ENCODE data around the gene RNF26. TPM values are rescaled to one million over a fixed set of nuclear protein-coding genes. Genes with fewer than 3 reads are reported as not detected.
A peak's percentile ranks its signal among the peaks of the same experiment; 100 is the strongest.

The RNF26 gene
- total and polyA plus RNA-seq, 10 of the 15 experiments (the other 5 are each of a cell fraction or from before 2014, with no cell fraction given), result 2.8 to 54.5 (median 17.7) TPM

DNA sequence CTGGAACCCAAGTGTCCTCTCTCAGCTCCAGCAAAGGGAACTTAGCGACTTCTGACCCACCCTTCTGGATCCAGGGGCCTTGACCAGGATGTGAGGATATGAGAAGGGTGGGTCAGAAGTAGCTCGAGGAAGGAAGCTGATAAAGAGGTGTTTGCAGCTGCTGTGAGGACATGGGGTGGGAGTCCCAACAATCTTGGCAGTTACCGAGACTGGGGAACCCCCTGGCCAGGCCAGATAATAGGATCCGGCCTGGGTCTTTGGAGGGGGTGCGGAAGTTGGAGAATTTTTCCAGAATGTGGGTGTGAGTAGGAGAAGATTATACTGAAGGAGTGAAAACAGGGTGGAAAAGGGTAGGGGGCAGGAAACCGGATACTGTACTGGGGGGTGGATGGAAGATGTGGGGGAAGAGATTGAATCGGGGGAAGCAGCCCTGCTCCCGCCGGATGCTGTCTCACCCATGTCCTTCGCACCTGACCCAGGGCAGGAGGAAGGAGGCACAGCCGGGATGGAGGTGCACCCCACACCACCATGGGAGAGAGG is 14.6 kb upstream of the RNF26 start:
- RAD21 ChIA-PET (ENCODE audit: unreplicated experiment), result interaction anchor here (0.7 to 1.2 kb wide), 3 partner anchors 11 to 60 kb away, joined by 3 to 5 read pairs (median 3); no protein-coding TSS in a partner anchor
- CTCF ChIA-PET, result interaction anchor here (0.9 to 5.6 kb wide), 6 partner anchors 14 to 150 kb away, joined by 3 to 88 read pairs (median 6); partner anchors contain the start of genes CBL and RNF26
- ATAC-seq (no peak), FAIRE-seq (no peak), DNase-seq (ENCODE audit: low read depth, low spot score) (no peak)
- Histone ChIP-seq H3K4me3 (no peak overlapping the region), H3K27ac (ENCODE audit: control insufficient read depth, insufficient read depth) (peak overlapping the region; percentile 58), H3K9ac (ENCODE audit: control insufficient read depth, insufficient read depth, low read length) (no peak overlapping the region; the same call in 1 of the 2 replicates), H4K20me1 (ENCODE audit: control insufficient read depth, insufficient read depth) (no peaks in the 10 kb centered on the region), H2AFZ (ENCODE audit: control insufficient read depth, low read depth, low read length) (no peak overlapping the region), H3K9me3 (replicated peaks; ENCODE audit: control insufficient read depth, insufficient read depth, low read length) (no peaks in the 10 kb centered on the region), H3K36me3 (ENCODE audit: control insufficient read depth in 2 of 2, insufficient read depth in 2 of 2, low read length in 1 of 2) (no peaks in the 10 kb centered on the region), H3K4me1 (ENCODE audit: control insufficient read depth, insufficient read depth, low read length) (peaks cover 48% of the 10 kb centered on the region), H3K4me2 (ENCODE audit: control insufficient read depth, insufficient read depth) (0 out of 2 replicates have a peak overlapping the region, but pooled peaks have one; percentile 50), H3K79me2 (ENCODE audit: control insufficient read depth, insufficient read depth, low read length) (no peaks in the 10 kb centered on the region), H3K27me3 (replicated peaks in 1 of 2; ENCODE audit: control insufficient read depth in 2 of 2, insufficient read depth in 2 of 2, low read length in 1 of 2) (peaks cover 1 to 15% of the 10 kb centered on the region in 2 experiments; a peak in 3 of 4 replicates)
- POLR2A ChIA-PET, result interaction anchor here (0.8 to 1.7 kb wide), 4 partner anchors 14 to 60 kb away, joined by 3 to 7 read pairs (median 4); partner anchors contain the start of gene RNF26
- SMC1A ChIA-PET (ENCODE audit: uncharacterized antibody, unreplicated experiment), result no interaction called here
- 23% methylated on average over 10 of the region's 11 CpGs for WGBS (ENCODE audit: insufficient coverage, insufficient replicate concordance, low lambda C conversion rate, missing lambda C conversion rate)
- intact Hi-C loops (cut with micrococcal nuclease; ENCODE audit: unreplicated experiment), result loop anchor here (5.0 kb wide), 4 partner anchors 112 to 392 kb away; partner anchors contain the start of genes ABCG4, BCL9L, CBL and NLRX1
- in situ Hi-C loops (cut with MboI), result no loop called here
- TF ChIP-seq IRF4 (IDR thresholded peaks at IDR 0.05; ENCODE audit: low read depth, low read length) (no peak), POU2F2 (IDR thresholded peaks at IDR 0.05; ENCODE audit: borderline replicate concordance, low read depth, low read length) (no peak), YBX1 (IDR thresholded peaks at IDR 0.05) (no peak), SPI1 (IDR thresholded peaks at IDR 0.05; ENCODE audit: borderline replicate concordance, insufficient read depth, low read depth, low read length) (no peak), HDAC2 (IDR thresholded peaks at IDR 0.05) (no peak)
- no TSS peak for BruUV-seq (replicated peaks)

- peak overlapping the region; percentile 86 for H3K4me2 ChIP-seq (ENCODE audit: control insufficient read depth, insufficient read depth)
- in situ Hi-C loops (cut with MboI), result no loop called here
- WGBS (ENCODE audit: insufficient coverage, insufficient replicate concordance, low lambda C conversion rate, missing lambda C conversion rate), result 0% methylated on average over 8 of the region's 17 CpGs
- POLR2A ChIA-PET, result interaction anchor here (0.6 to 3.0 kb wide), 6 partner anchors 18 to 301 kb away, joined by 3 to 20 read pairs (median 4); partner anchors contain the start of genes C2CD2L and CBL
- no TSS peak for BruUV-seq (replicated peaks)
- peak overlapping the region; percentile 84 for H3K9ac ChIP-seq (ENCODE audit: control insufficient read depth, insufficient read depth, low read length)
- ATAC-seq (no peak), FAIRE-seq (no peak), DNase-seq (ENCODE audit: low read depth, low spot score) (no peak)
- no peaks in the 10 kb centered on the region for H3K9me3 ChIP-seq (replicated peaks; ENCODE audit: control insufficient read depth, insufficient read depth, low read length)
- CTCF ChIA-PET, result interaction anchor here (0.7 to 5.6 kb wide), 18 partner anchors 11 to 290 kb away, joined by 3 to 88 read pairs (median 7); partner anchors contain the start of genes CBL, NLRX1, RNF26 and SLC37A4
- peaks cover 47% of the 10 kb centered on the region for H3K4me1 ChIP-seq (ENCODE audit: control insufficient read depth, insufficient read depth, low read length)
- H2AFZ ChIP-seq (ENCODE audit: control insufficient read depth, low read depth, low read length), result peak overlapping the region; percentile 95
- peak overlapping the region; percentile 77 for H3K27ac ChIP-seq (ENCODE audit: control insufficient read depth, insufficient read depth)
- H3K4me3 ChIP-seq, result peak overlapping the region; percentile 79
- H3K27me3 ChIP-seq (replicated peaks in 1 of 2; ENCODE audit: control insufficient read depth in 2 of 2, insufficient read depth in 2 of 2, low read length in 1 of 2), result peaks cover 1 to 15% of the 10 kb centered on the region in 2 experiments; a peak in 3 of 4 replicates
- H3K36me3 ChIP-seq (ENCODE audit: control insufficient read depth in 2 of 2, insufficient read depth in 2 of 2, low read length in 1 of 2), result no peaks in the 10 kb centered on the region
- H4K20me1 ChIP-seq (ENCODE audit: control insufficient read depth, insufficient read depth), result no peaks in the 10 kb centered on the region
- SMC1A ChIA-PET (ENCODE audit: uncharacterized antibody, unreplicated experiment), result interaction anchor here (0.6 to 1.2 kb wide), 2 partner anchors 22 to 199 kb away, joined by 3 read pairs; partner anchors contain the start of gene HINFP
- H3K79me2 ChIP-seq (ENCODE audit: control insufficient read depth, insufficient read depth, low read length), result no peaks in the 10 kb centered on the region
- RAD21 ChIA-PET (ENCODE audit: unreplicated experiment), result interaction anchor here (0.7 to 4.5 kb wide), 8 partner anchors 18 to 269 kb away, joined by 3 to 26 read pairs (median 5); partner anchors contain the start of genes CBL and DPAGT1
- intact Hi-C loops (cut with micrococcal nuclease; ENCODE audit: unreplicated experiment), result loop anchor here (5.0 kb wide), 4 partner anchors 113 to 393 kb away; partner anchors contain the start of genes ABCG4, BCL9L, CBL and NLRX1
- TF ChIP-seq CEBPZ (IDR thresholded peaks at IDR 0.05; ENCODE audit: low read depth, low read length), result no peak
- TF ChIP-seq TCF3 (IDR thresholded peaks at IDR 0.05; ENCODE audit: borderline replicate concordance, insufficient read depth, low read depth, low read length), result no peak
- TF ChIP-seq, protein P1, sequence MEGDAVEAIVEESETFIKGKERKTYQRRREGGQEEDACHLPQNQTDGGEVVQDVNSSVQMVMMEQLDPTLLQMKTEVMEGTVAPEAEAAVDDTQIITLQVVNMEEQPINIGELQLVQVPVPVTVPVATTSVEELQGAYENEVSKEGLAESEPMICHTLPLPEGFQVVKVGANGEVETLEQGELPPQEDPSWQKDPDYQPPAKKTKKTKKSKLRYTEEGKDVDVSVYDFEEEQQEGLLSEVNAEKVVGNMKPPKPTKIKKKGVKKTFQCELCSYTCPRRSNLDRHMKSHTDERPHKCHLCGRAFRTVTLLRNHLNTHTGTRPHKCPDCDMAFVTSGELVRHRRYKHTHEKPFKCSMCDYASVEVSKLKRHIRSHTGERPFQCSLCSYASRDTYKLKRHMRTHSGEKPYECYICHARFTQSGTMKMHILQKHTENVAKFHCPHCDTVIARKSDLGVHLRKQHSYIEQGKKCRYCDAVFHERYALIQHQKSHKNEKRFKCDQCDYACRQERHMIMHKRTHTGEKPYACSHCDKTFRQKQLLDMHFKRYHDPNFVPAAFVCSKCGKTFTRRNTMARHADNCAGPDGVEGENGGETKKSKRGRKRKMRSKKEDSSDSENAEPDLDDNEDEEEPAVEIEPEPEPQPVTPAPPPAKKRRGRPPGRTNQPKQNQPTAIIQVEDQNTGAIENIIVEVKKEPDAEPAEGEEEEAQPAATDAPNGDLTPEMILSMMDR (IDR thresholded peaks at IDR 0.05 in 2 of 3, conservative IDR thresholded peaks at IDR 0.05 in 1 of 3; ENCODE audit: control insufficient read depth in 2 of 3, extremely low read depth in 1 of 3, insufficient read depth in 1 of 3, low read depth in 3 of 3, low read length in 3 of 3), result no peak
- TF ChIP-seq KAT2A (conservative IDR thresholded peaks at IDR 0.05; ENCODE audit: control insufficient read depth, low read depth, low read length), result no peak
These were observed 14.0 kb upstream of the RNF26 start for GRCh38 chr11:119320240-119320775.
